Hematopoietic multipotent progenitor cell treated with erythropoietin and hydrocortisone succinate and interleukin-3 and kit ligand, for 17 days (in vitro differentiated cells): ENCODE data around the gene DOCK7.
"Not testable (repeated sequence)": the region's sequence is repeated elsewhere in the genome, so short reads cannot be mapped to it uniquely, and the experiment has no call there.

Experiments used
- DNase-seq: peaks from one replicate; pipeline ENCODE4 v3.0.0-alpha.2; 2015; ENCODE audit warnings: low spot score

The DOCK7 gene

GRCh38 chr1:62612770-62613169 lies 75.4 kb downstream of the DOCK7 start:
- no peak for DNase-seq

- DNase-seq, result not testable (repeated sequence)
These were observed 77.6 kb downstream of the DOCK7 start for GRCh38 chr1:62610588-62610987.

GRCh38 chr1:62608905-62609304 lies 79.3 kb downstream of the DOCK7 start:
- DNase-seq, result no peak

- DNase-seq, result no peak
These were observed 86.7 kb downstream of the DOCK7 start for GRCh38 chr1:62601457-62601856.

- DNase-seq, result no peak
These were observed 89.1 kb downstream of the DOCK7 start for GRCh38 chr1:62599044-62599443.

GRCh38 chr1:62597281-62597680 lies 90.9 kb downstream of the DOCK7 start, which contains the start of gene ANGPTL3:
ANGPTL3 (plus strand) TSS chr1:62597520; CDS start chr1:62597567, 47 bp downstream.
- DNase-seq, result no peak

GRCh38 chr1:62595647-62596046 lies 92.5 kb downstream of the DOCK7 start:
- no peak for DNase-seq

- DNase-seq, result no peak
These were observed 94.3 kb downstream of the DOCK7 start for GRCh38 chr1:62593825-62594394.

GRCh38 chr1:62590970-62591368 lies 97.2 kb downstream of the DOCK7 start:
- no peak for DNase-seq

- DNase-seq, result no peak
These were observed 97.8 kb downstream of the DOCK7 start for GRCh38 chr1:62590255-62590969.

GRCh38 chr1:62589321-62589720 lies 98.9 kb downstream of the DOCK7 start:
- no peak for DNase-seq

- no peak for DNase-seq
These were observed 100.2 kb downstream of the DOCK7 start for GRCh38 chr1:62588000-62588399.

- no peak for DNase-seq
These were observed 102.6 kb downstream of the DOCK7 start for GRCh38 chr1:62585469-62586155.

- DNase-seq, result no peak
These were observed 114.5 kb downstream of the DOCK7 start for GRCh38 chr1:62573675-62574074.

GRCh38 chr1:62572476-62572875 lies 115.7 kb downstream of the DOCK7 start:
- DNase-seq, result no peak

- DNase-seq, result not testable (repeated sequence)
These were observed 116.7 kb downstream of the DOCK7 start for GRCh38 chr1:62571517-62571916.

- not testable (repeated sequence) for DNase-seq
These were observed 120.3 kb downstream of the DOCK7 start for GRCh38 chr1:62567926-62568325.

GRCh38 chr1:62567182-62567581 lies 121.0 kb downstream of the DOCK7 start:
- not testable (repeated sequence) for DNase-seq

- DNase-seq, result no peak
These were observed 126.9 kb downstream of the DOCK7 start for GRCh38 chr1:62561306-62561705.

- DNase-seq, result no peak
These were observed 143.6 kb downstream of the DOCK7 start for GRCh38 chr1:62544570-62544969.

- no peak for DNase-seq
These were observed 147.1 kb downstream of the DOCK7 start for GRCh38 chr1:62541048-62541447.

GRCh38 chr1:62539028-62539447 lies 149.1 kb downstream of the DOCK7 start:
- DNase-seq, result peak; percentile 60

GRCh38 chr1:62536865-62537264 lies 151.3 kb downstream of the DOCK7 start:
- DNase-seq, result no peak
